Renal pelvis (tissue), 4 donors: Measurements from ENCODE around the gene RPL9. TPM values are rescaled to one million over a fixed set of nuclear protein-coding genes. Genes with fewer than 3 reads are reported as not detected.
A peak's percentile ranks its signal among the peaks of the same experiment; 100 is the strongest.
"Not testable (repeated sequence)": the region's sequence is repeated elsewhere in the genome, so short reads cannot be mapped to it uniquely, and the experiment has no call there.

Experiments
- DNase-seq: peaks from one replicate; pipeline ENCODE4 v3.0.0-alpha.2; 2013
- polyA plus RNA-seq, 3 donors: library from polyadenylated mRNA; unstranded; fragments of 120-200 nt; gene quantifications; one replicate each; pipeline ENCODE4 v1.2.1, GENCODE V29; 2013; ENCODE audit not compliant: insufficient read length in 3 of 3

Gene RPL9
- polyA plus RNA-seq, 3 donors, result 1,408 to 1,516 (median 1,436) TPM

- DNase-seq, result peak; percentile 66
These were observed 11.7 kb downstream of the RPL9 start for GRCh38 chr4:39446842-39447573.

DNA sequence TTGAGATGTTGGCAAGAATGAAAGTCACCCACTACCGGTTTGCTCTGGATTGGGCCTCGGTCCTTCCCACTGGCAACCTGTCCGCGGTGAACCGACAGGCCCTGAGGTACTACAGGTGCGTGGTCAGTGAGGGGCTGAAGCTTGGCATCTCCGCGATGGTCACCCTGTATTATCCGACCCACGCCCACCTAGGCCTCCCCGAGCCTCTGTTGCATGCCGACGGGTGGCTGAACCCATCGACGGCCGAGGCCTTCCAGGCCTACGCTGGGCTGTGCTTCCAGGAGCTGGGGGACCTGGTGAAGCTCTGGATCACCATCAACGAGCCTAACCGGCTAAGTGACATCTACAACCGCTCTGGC lies 12.3 kb downstream of the RPL9 start:
- DNase-seq, result no peak

DNA sequence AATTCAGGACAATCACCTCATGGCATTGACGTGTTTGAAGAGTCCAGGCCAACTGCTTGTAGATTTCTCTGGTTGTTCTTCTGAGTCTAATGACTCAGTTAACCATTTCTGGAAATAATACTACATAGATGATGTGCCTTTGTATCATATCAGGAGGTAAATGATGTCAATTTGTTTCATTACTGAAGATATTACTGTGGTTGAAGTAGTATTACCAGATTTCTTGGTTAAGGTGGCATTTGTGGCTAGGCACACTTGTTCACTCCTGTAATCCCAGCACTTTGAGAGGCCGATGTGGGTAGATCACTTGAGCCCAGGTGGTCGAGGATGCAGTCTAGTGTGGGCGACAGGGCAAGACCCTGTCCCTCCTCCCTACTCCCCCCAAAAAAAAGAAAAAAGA lies 15.7 kb downstream of the RPL9 start:
- no peak for DNase-seq

DNA sequence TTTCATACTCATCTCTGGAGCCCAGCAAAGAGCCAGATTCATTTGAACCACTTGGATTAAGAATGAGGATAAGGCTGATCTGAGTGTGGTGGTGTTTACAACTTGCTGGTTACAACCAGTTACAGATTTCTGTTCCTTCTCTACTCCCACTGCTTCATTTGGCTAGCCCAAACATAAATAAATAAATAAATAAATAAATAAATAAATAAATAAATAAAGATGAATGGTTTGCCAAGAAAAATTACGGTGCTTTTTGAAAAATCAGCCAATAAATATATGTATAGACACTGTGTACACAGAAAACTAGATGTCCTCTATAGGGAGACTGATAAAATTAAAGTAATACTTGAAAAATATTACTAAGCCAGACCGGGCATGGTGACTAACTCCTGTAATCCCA lies 17.1 kb downstream of the RPL9 start:
- DNase-seq, result no peak

- no peak for DNase-seq
These were observed 22.8 kb downstream of the RPL9 start for GRCh38 chr4:39435659-39436563.

GRCh38 chr4:39433878-39434492 lies 24.7 kb downstream of the RPL9 start:
- DNase-seq, result no peak

GRCh38 chr4:39429476-39430334 lies 29.0 kb downstream of the RPL9 start:
- DNase-seq, result no peak

DNA sequence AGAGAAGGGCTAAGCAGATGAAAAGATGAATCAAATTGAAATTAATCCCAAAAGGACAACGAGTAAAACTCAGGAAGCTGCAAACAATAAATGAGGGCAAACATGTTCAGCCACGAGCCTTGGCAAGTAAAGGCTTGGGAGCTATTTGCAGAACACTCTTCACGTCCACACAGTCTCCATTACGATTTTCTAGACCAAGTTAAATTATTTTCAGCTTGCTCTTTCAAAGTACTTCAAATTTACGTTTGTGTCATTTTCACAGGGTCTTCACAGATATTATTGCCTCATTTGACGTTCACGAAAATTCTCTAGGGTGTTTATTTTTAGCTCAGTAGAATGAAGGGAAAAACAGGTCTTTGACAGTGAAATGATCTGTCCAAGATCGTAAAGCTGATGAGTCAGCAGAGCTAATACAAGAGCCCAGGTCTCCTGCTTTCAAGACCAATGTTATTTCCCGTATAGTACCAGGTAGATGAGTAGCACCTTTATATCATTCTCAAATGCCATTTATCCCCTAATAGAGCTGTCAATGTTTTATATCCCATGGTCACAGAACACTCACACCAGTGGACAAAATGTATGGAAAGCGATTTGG lies 31.1 kb downstream of the RPL9 start:
- no peak for DNase-seq

GRCh38 chr4:39426728-39427127 lies 32.0 kb downstream of the RPL9 start:
- no peak for DNase-seq

- DNase-seq, result not testable (repeated sequence)
These were observed 33.4 kb downstream of the RPL9 start for GRCh38 chr4:39425297-39425696.

DNA sequence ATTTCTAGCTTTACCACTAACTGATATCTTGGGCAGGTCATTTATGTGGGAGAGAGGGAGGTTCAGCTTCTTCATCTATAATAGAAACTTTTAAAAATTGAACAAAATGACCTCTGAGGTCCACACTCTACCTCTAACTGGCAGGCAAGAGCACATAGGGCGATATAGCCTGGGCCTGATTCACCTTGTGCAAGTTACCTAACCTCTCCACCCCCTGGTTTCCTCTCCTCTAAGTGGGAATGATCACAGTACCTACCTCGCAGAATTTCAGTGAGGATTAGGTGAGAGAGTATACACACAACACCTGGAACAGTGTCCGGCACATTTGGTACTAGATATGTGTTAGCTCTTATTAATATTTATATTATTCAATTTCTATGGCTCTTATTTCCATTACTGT lies 36.5 kb downstream of the RPL9 start:
- no peak for DNase-seq

DNA sequence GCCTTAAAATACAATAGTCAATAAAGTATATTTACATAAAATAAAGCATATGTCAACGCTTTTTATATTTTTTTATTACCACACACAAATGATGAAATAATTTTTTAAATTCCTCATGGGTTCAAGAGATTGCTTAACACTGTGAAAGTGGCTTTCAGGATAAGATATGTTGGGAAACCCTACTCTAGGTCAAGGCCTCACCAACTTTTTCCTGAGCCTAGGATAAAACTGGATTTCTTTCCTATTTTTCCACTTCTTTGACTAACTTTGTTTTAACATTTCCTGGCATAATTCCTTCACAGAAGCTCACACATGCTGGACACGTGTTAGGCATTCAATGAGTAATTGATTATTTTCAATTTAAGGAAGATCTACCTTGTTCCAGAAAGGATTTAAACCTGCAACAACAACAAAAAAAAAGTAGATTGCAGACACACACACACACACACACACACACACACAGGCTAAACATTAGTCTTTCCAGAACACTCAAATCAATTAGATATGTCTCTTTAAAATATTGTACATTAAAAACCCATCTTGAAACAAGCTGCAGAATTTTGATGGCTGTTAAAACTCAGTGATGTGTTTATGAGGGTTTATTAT lies 42.9 kb downstream of the RPL9 start:
- DNase-seq, result no peak

DNA sequence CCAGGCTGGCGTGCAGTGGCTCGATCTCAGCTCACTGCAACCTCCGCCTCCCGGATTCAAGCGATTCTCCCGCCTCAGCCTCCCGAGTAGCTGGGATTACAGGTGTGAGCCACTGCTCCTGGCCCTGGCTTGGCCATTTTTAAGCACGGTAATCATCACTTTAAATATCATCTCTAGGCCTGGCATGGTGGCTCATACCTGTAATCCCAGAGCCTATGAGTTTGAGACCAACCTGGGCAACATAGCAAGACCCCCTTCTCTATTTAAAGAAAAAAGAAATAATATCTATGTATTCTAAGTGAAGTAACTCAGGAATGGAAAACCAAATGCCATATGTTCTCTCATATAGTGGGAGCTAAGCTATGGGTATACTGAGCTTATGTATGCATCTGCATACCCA lies 47.2 kb downstream of the RPL9 start:
- DNase-seq, result not testable (repeated sequence)

GRCh38 chr4:39410415-39410814 lies 48.3 kb downstream of the RPL9 start:
- no peak for DNase-seq

DNA sequence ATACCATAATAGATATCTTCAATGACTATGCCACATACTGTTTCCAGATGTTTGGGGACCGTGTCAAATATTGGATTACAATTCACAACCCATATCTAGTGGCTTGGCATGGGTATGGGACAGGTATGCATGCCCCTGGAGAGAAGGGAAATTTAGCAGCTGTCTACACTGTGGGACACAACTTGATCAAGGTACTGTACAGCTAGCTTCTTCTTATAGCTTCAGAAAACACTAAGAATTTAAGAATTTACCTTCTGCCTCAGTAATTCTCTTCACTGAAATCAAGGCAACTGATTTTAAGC lies 51.2 kb downstream of the RPL9 start:
- no peak for DNase-seq

DNA sequence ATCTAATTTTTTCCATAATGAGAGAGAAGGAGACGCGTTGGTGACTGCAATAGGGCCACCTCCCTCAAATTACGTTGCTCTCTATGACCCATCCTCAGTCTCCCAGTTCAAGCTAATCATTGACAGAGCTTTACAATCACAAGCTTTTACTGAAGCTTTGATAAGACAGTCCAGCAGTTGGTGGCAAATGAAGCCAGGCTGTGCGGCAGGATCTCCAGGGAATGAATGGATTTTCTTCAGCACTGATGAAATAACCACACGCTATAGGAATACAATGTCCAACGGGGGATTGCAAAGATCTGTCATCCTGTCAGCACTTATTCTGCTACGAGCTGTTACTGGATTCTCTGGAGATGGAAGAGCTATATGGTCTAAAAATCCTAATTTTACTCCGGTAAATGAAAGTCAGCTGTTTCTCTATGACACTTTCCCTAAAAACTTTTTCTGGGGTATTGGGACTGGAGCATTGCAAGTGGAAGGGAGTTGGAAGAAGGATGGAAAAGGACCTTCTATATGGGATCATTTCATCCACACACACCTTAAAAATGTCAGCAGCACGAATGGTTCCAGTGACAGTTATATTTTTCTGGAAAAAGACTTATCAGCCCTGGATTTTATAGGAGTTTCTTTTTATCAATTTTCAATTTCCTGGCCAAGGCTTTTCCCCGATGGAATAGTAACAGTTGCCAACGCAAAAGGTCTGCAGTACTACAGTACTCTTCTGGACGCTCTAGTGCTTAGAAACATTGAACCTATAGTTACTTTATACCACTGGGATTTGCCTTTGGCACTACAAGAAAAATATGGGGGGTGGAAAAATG lies 51.7 kb downstream of the RPL9 start, which contains the start of gene KLB:
Gene KLB (plus strand): TSS at position 168 of the 821 bp plus-strand sequence. CDS start 20 bp downstream, at position 188.
- DNase-seq, result no peak
